ENCODE data around the gene GAB3.

The GAB3 gene

GRCh38 chrX:154719132-154719675, 31.7 kb downstream of the GAB3 start:
- H3K27me3 ChIP-seq (ENCODE audit: insufficient read depth, low read length), result no peaks in the 10 kb centered on the region
- no peaks in the 10 kb centered on the region for H3K9me2 ChIP-seq (ENCODE audit: low read depth, low read length)
- H3F3A ChIP-seq (ENCODE audit: insufficient read depth, low read length), result no peaks in the 10 kb centered on the region
- peaks cover 18% of the 10 kb centered on the region for H3K4me1 ChIP-seq (ENCODE audit: insufficient read depth, low read length, severe bottlenecking)
- no peaks in the 10 kb centered on the region for H3K9me3 ChIP-seq (ENCODE audit: low read length)
- no peaks in the 10 kb centered on the region for H4K20me1 ChIP-seq (ENCODE audit: insufficient read depth, low read length)
- no peak overlapping the region for H3K27ac ChIP-seq (ENCODE audit: low read depth, low read length, poor library complexity, severe bottlenecking)
- no peak overlapping the region for H3K4me3 ChIP-seq (ENCODE audit: low read depth, low read length, poor library complexity, severe bottlenecking)
- TF ChIP-seq EZH2 (IDR thresholded peaks at IDR 0.05; ENCODE audit: borderline replicate concordance, low read length) (no peak), CTCF (IDR thresholded peaks at IDR 0.05; ENCODE audit: low read length) (no peak)
- H3K4me2 ChIP-seq (ENCODE audit: low read length), result no peak overlapping the region
- no peak overlapping the region for H2AFZ ChIP-seq (ENCODE audit: low read length)
- no peaks in the 10 kb centered on the region for H3K79me2 ChIP-seq (ENCODE audit: insufficient read depth, low read length)
- H3K9ac ChIP-seq (ENCODE audit: low read length), result no peak overlapping the region
- H3K36me3 ChIP-seq (ENCODE audit: insufficient read depth, low read length), result no peaks in the 10 kb centered on the region

GRCh38 chrX:154718616-154719015, 32.3 kb downstream of the GAB3 start:
- H3K79me2 ChIP-seq (ENCODE audit: insufficient read depth, low read length), result no peaks in the 10 kb centered on the region

GRCh38 chrX:154717824-154718223, 33.1 kb downstream of the GAB3 start:
- Histone ChIP-seq H3K9ac (ENCODE audit: low read length) (no peak overlapping the region), H3K9me2 (ENCODE audit: low read depth, low read length) (no peaks in the 10 kb centered on the region), H3K79me2 (ENCODE audit: insufficient read depth, low read length) (no peaks in the 10 kb centered on the region), H3K4me1 (ENCODE audit: insufficient read depth, low read length, severe bottlenecking) (peaks cover 18% of the 10 kb centered on the region), H3K4me3 (ENCODE audit: low read depth, low read length, poor library complexity, severe bottlenecking) (no peak overlapping the region), H3K27ac (ENCODE audit: low read depth, low read length, poor library complexity, severe bottlenecking) (no peak overlapping the region), H3F3A (ENCODE audit: insufficient read depth, low read length) (no peaks in the 10 kb centered on the region), H3K36me3 (ENCODE audit: insufficient read depth, low read length) (no peaks in the 10 kb centered on the region), H3K27me3 (ENCODE audit: insufficient read depth, low read length) (no peaks in the 10 kb centered on the region), H2AFZ (ENCODE audit: low read length) (no peak overlapping the region), H4K20me1 (ENCODE audit: insufficient read depth, low read length) (no peaks in the 10 kb centered on the region), H3K4me2 (ENCODE audit: low read length) (no peak overlapping the region), H3K9me3 (ENCODE audit: low read length) (no peaks in the 10 kb centered on the region)
- peak; percentile 21; the same call in 1 of the 2 replicates for TF ChIP-seq CTCF (IDR thresholded peaks at IDR 0.05; ENCODE audit: low read length)
- no peak for TF ChIP-seq EZH2 (IDR thresholded peaks at IDR 0.05; ENCODE audit: borderline replicate concordance, low read length)

More at GRCh38 chrX:154718616-154719015, 32.3 kb downstream of the GAB3 start:
- H3K4me1 ChIP-seq (ENCODE audit: insufficient read depth, low read length, severe bottlenecking), result peaks cover 18% of the 10 kb centered on the region
- no peak overlapping the region for H3K9ac ChIP-seq (ENCODE audit: low read length)
- no peak overlapping the region for H3K4me3 ChIP-seq (ENCODE audit: low read depth, low read length, poor library complexity, severe bottlenecking)
- H3K27me3 ChIP-seq (ENCODE audit: insufficient read depth, low read length), result no peaks in the 10 kb centered on the region
- H3F3A ChIP-seq (ENCODE audit: insufficient read depth, low read length), result no peaks in the 10 kb centered on the region
- no peak overlapping the region for H3K4me2 ChIP-seq (ENCODE audit: low read length)
- TF ChIP-seq CTCF (IDR thresholded peaks at IDR 0.05; ENCODE audit: low read length), result no peak
- TF ChIP-seq EZH2 (IDR thresholded peaks at IDR 0.05; ENCODE audit: borderline replicate concordance, low read length), result no peak
- H3K36me3 ChIP-seq (ENCODE audit: insufficient read depth, low read length), result no peaks in the 10 kb centered on the region
- H4K20me1 ChIP-seq (ENCODE audit: insufficient read depth, low read length), result no peaks in the 10 kb centered on the region
- no peak overlapping the region for H2AFZ ChIP-seq (ENCODE audit: low read length)
- H3K9me3 ChIP-seq (ENCODE audit: low read length), result no peaks in the 10 kb centered on the region
- H3K27ac ChIP-seq (ENCODE audit: low read depth, low read length, poor library complexity, severe bottlenecking), result no peak overlapping the region
- H3K9me2 ChIP-seq (ENCODE audit: low read depth, low read length), result no peaks in the 10 kb centered on the region
